ENCODE results near the gene SLC38A7.
"Not testable (repeated sequence)": the region's sequence is repeated elsewhere in the genome, so short reads cannot be mapped to it uniquely, and the experiment has no call there.

Gene SLC38A7

GRCh38 chr16:58651965-58652348 is 32.6 kb downstream of the SLC38A7 start:
- Histone ChIP-seq H3K9me3 (ENCODE audit: control insufficient read depth in 2 of 2, low read length in 2 of 2) (no peaks in the 10 kb centered on the region), H3K4me3 (ENCODE audit: low read length in 2 of 2) (no peak overlapping the region), H3K27me3 (ENCODE audit: control insufficient read depth in 1 of 2, insufficient read depth in 2 of 2, low read length in 2 of 2) (no peaks in the 10 kb centered on the region), H3K4me1 (ENCODE audit: control insufficient read depth, insufficient read depth, low read length) (no peaks in the 10 kb centered on the region), H3K9ac (ENCODE audit: low read length in 2 of 2) (no peak overlapping the region), H3K27ac (ENCODE audit: low read length) (no peak overlapping the region), H3K36me3 (ENCODE audit: control insufficient read depth in 2 of 2, insufficient read depth in 2 of 2, low read length in 2 of 2) (no peaks in the 10 kb centered on the region)

- Histone ChIP-seq H3K9me3 (ENCODE audit: control insufficient read depth in 2 of 2, low read length in 2 of 2) (no peaks in the 10 kb centered on the region), H3K4me1 (ENCODE audit: control insufficient read depth, insufficient read depth, low read length) (no peaks in the 10 kb centered on the region), H3K36me3 (ENCODE audit: control insufficient read depth in 2 of 2, insufficient read depth in 2 of 2, low read length in 2 of 2) (no peaks in the 10 kb centered on the region), H3K9ac (ENCODE audit: low read length in 2 of 2) (no peak overlapping the region), H3K4me3 (ENCODE audit: low read length in 2 of 2) (no peak overlapping the region), H3K27me3 (ENCODE audit: control insufficient read depth in 1 of 2, insufficient read depth in 2 of 2, low read length in 2 of 2) (no peaks in the 10 kb centered on the region), H3K27ac (ENCODE audit: low read length) (no peak overlapping the region)
Measured at GRCh38 chr16:58649707-58650106, 34.9 kb downstream of the SLC38A7 start.

- no peak overlapping the region for H3K4me3 ChIP-seq (ENCODE audit: low read length in 2 of 2)
- no peaks in the 10 kb centered on the region for H3K36me3 ChIP-seq (ENCODE audit: control insufficient read depth in 2 of 2, insufficient read depth in 2 of 2, low read length in 2 of 2)
- H3K27ac ChIP-seq (ENCODE audit: low read length) = no peak overlapping the region
- no peaks in the 10 kb centered on the region for H3K27me3 ChIP-seq (ENCODE audit: control insufficient read depth in 1 of 2, insufficient read depth in 2 of 2, low read length in 2 of 2)
- H3K9ac ChIP-seq (ENCODE audit: low read length in 2 of 2) = no peak overlapping the region
- H3K9me3 ChIP-seq (ENCODE audit: control insufficient read depth in 2 of 2, low read length in 2 of 2) = no peaks in the 10 kb centered on the region
- H3K4me1 ChIP-seq (ENCODE audit: control insufficient read depth, insufficient read depth, low read length) = no peaks in the 10 kb centered on the region
Measured at GRCh38 chr16:58647107-58647506, 37.5 kb downstream of the SLC38A7 start.

- Histone ChIP-seq H3K4me1 (ENCODE audit: control insufficient read depth, insufficient read depth, low read length) (no peaks in the 10 kb centered on the region), H3K4me3 (ENCODE audit: low read length in 2 of 2) (no peak overlapping the region), H3K27me3 (ENCODE audit: control insufficient read depth in 1 of 2, insufficient read depth in 2 of 2, low read length in 2 of 2) (no peaks in the 10 kb centered on the region), H3K27ac (ENCODE audit: low read length) (no peak overlapping the region), H3K9me3 (ENCODE audit: control insufficient read depth in 2 of 2, low read length in 2 of 2) (no peaks in the 10 kb centered on the region), H3K36me3 (ENCODE audit: control insufficient read depth in 2 of 2, insufficient read depth in 2 of 2, low read length in 2 of 2) (no peaks in the 10 kb centered on the region), H3K9ac (ENCODE audit: low read length in 2 of 2) (no peak overlapping the region)
Measured at GRCh38 chr16:58644765-58645487, 39.6 kb downstream of the SLC38A7 start.

GRCh38 chr16:58644108-58644507 is 40.5 kb downstream of the SLC38A7 start:
- Histone ChIP-seq H3K36me3 (ENCODE audit: control insufficient read depth in 2 of 2, insufficient read depth in 2 of 2, low read length in 2 of 2) (no peaks in the 10 kb centered on the region), H3K4me1 (ENCODE audit: control insufficient read depth, insufficient read depth, low read length) (no peaks in the 10 kb centered on the region), H3K4me3 (ENCODE audit: low read length in 2 of 2) (no peak overlapping the region), H3K9ac (ENCODE audit: low read length in 2 of 2) (no peak overlapping the region), H3K9me3 (ENCODE audit: control insufficient read depth in 2 of 2, low read length in 2 of 2) (no peaks in the 10 kb centered on the region), H3K27ac (ENCODE audit: low read length) (no peak overlapping the region), H3K27me3 (ENCODE audit: control insufficient read depth in 1 of 2, insufficient read depth in 2 of 2, low read length in 2 of 2) (no peaks in the 10 kb centered on the region)

- Histone ChIP-seq H3K9me3 (ENCODE audit: control insufficient read depth in 2 of 2, low read length in 2 of 2) (no peaks in the 10 kb centered on the region), H3K9ac (ENCODE audit: low read length in 2 of 2) (no peak overlapping the region), H3K27ac (ENCODE audit: low read length) (no peak overlapping the region), H3K36me3 (ENCODE audit: control insufficient read depth in 2 of 2, insufficient read depth in 2 of 2, low read length in 2 of 2) (no peaks in the 10 kb centered on the region), H3K4me3 (ENCODE audit: low read length in 2 of 2) (no peak overlapping the region), H3K27me3 (ENCODE audit: control insufficient read depth in 1 of 2, insufficient read depth in 2 of 2, low read length in 2 of 2) (no peaks in the 10 kb centered on the region), H3K4me1 (ENCODE audit: control insufficient read depth, insufficient read depth, low read length) (no peaks in the 10 kb centered on the region)
Measured at GRCh38 chr16:58640949-58641348, 43.6 kb downstream of the SLC38A7 start.

- no peak overlapping the region for H3K4me3 ChIP-seq (ENCODE audit: low read length in 2 of 2)
- no peak overlapping the region for H3K9ac ChIP-seq (ENCODE audit: low read length in 2 of 2)
- no peaks in the 10 kb centered on the region for H3K36me3 ChIP-seq (ENCODE audit: control insufficient read depth in 2 of 2, insufficient read depth in 2 of 2, low read length in 2 of 2)
- H3K27me3 ChIP-seq (ENCODE audit: control insufficient read depth in 1 of 2, insufficient read depth in 2 of 2, low read length in 2 of 2) = no peaks in the 10 kb centered on the region
- H3K9me3 ChIP-seq (ENCODE audit: control insufficient read depth in 2 of 2, low read length in 2 of 2) = no peaks in the 10 kb centered on the region
- no peak overlapping the region for H3K27ac ChIP-seq (ENCODE audit: low read length)
- no peaks in the 10 kb centered on the region for H3K4me1 ChIP-seq (ENCODE audit: control insufficient read depth, insufficient read depth, low read length)
Measured at GRCh38 chr16:58639836-58640235, 44.7 kb downstream of the SLC38A7 start.

- no peak overlapping the region for H3K27ac ChIP-seq (ENCODE audit: low read length)
Measured at GRCh38 chr16:58639230-58639629, 45.3 kb downstream of the SLC38A7 start.

GRCh38 chr16:58638148-58639036 is 46.2 kb downstream of the SLC38A7 start:
- Histone ChIP-seq H3K4me1 (ENCODE audit: control insufficient read depth, insufficient read depth, low read length) (no peaks in the 10 kb centered on the region), H3K36me3 (ENCODE audit: control insufficient read depth in 2 of 2, insufficient read depth in 2 of 2, low read length in 2 of 2) (no peaks in the 10 kb centered on the region), H3K9ac (ENCODE audit: low read length in 2 of 2) (no peak overlapping the region), H3K27ac (ENCODE audit: low read length) (no peak overlapping the region), H3K4me3 (ENCODE audit: low read length in 2 of 2) (no peak overlapping the region), H3K9me3 (ENCODE audit: control insufficient read depth in 2 of 2, low read length in 2 of 2) (no peaks in the 10 kb centered on the region), H3K27me3 (ENCODE audit: control insufficient read depth in 1 of 2, insufficient read depth in 2 of 2, low read length in 2 of 2) (no peaks in the 10 kb centered on the region)

More at GRCh38 chr16:58639230-58639629, 45.3 kb downstream of the SLC38A7 start:
- Histone ChIP-seq H3K36me3 (ENCODE audit: control insufficient read depth in 2 of 2, insufficient read depth in 2 of 2, low read length in 2 of 2) (no peaks in the 10 kb centered on the region), H3K4me1 (ENCODE audit: control insufficient read depth, insufficient read depth, low read length) (no peaks in the 10 kb centered on the region), H3K9me3 (ENCODE audit: control insufficient read depth in 2 of 2, low read length in 2 of 2) (no peaks in the 10 kb centered on the region), H3K27me3 (ENCODE audit: control insufficient read depth in 1 of 2, insufficient read depth in 2 of 2, low read length in 2 of 2) (no peaks in the 10 kb centered on the region), H3K4me3 (ENCODE audit: low read length in 2 of 2) (no peak overlapping the region), H3K9ac (ENCODE audit: low read length in 2 of 2) (no peak overlapping the region)

GRCh38 chr16:58637021-58637420 is 47.5 kb downstream of the SLC38A7 start:
- H3K4me1 ChIP-seq (ENCODE audit: control insufficient read depth, insufficient read depth, low read length); H3K27ac ChIP-seq (ENCODE audit: low read length); H3K9me3 ChIP-seq (ENCODE audit: control insufficient read depth in 2 of 2, low read length in 2 of 2); H3K4me3 ChIP-seq (ENCODE audit: low read length in 2 of 2); H3K36me3 ChIP-seq (ENCODE audit: control insufficient read depth in 2 of 2, insufficient read depth in 2 of 2, low read length in 2 of 2); H3K27me3 ChIP-seq (ENCODE audit: control insufficient read depth in 1 of 2, insufficient read depth in 2 of 2, low read length in 2 of 2); H3K9ac ChIP-seq (ENCODE audit: low read length in 2 of 2): not testable (repeated sequence)

- H3K4me1 ChIP-seq (ENCODE audit: control insufficient read depth, insufficient read depth, low read length) = no peaks in the 10 kb centered on the region
- H3K27me3 ChIP-seq (ENCODE audit: control insufficient read depth in 1 of 2, insufficient read depth in 2 of 2, low read length in 2 of 2) = no peaks in the 10 kb centered on the region
- H3K4me3 ChIP-seq (ENCODE audit: low read length in 2 of 2) = no peak overlapping the region
- H3K9me3 ChIP-seq (ENCODE audit: control insufficient read depth in 2 of 2, low read length in 2 of 2) = no peaks in the 10 kb centered on the region
- H3K27ac ChIP-seq (ENCODE audit: low read length) = no peak overlapping the region
- no peaks in the 10 kb centered on the region for H3K36me3 ChIP-seq (ENCODE audit: control insufficient read depth in 2 of 2, insufficient read depth in 2 of 2, low read length in 2 of 2)
- no peak overlapping the region for H3K9ac ChIP-seq (ENCODE audit: low read length in 2 of 2)
Measured at GRCh38 chr16:58636466-58636865, 48.1 kb downstream of the SLC38A7 start.

Measured in stomach smooth muscle (tissue), 2 donors.